Measurements from ENCODE around the gene ATL2. TPM values are rescaled to one million over a fixed set of nuclear protein-coding genes. Genes with fewer than 3 reads are reported as not detected.

ATL2 gene
- total RNA-seq, 2 donors from 2014 or later: 125 to 139 TPM

DNA sequence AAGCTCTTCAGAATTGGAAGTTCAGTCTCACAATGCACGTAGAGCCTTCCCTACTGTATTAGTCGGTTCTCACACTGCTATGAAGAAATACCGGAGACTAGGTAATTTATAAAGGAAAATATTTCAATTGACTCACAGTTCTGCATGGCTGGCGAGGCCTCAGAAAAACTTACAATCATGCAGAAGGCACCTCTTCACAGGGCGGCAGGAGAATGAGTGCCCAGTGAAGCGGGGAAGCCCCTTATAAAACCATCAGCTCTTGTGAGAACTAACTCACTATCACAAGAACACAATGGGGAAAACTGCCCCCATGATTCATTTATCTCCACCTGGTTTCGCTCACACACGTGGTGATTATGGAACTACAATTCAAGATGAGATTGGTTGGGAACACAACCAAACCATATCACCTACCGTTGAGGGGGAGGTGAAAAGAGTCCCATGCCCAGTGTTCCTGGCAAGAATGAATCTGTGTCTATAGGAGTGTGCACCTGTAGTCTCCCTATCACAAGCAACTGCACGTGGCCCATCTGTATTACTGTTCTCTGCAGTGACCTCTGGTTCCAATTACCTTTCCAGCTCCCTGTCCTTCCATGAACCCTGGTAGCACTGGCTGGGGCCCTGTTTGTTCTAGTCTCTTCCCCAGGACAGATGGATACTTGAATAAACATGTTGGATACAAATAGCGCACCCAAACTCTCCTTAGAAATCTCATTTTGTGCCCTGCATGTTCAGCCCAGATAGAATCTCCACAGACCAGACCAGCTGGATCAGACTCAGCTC is 44.4 kb upstream of the ATL2 start:
- Mint-ChIP-seq H3K27ac (no peak overlapping the region), H3K27me3 (ENCODE audit: insufficient read depth) (peaks cover 4% of the 10 kb centered on the region), H3K36me3 (ENCODE audit: low read depth) (no peaks in the 10 kb centered on the region), H3K4me1 (peaks cover 4% of the 10 kb centered on the region), H3K4me3 (no peak overlapping the region), H3K9me3 (peaks cover 6% of the 10 kb centered on the region)
- TF ChIP-seq CTCF (conservative IDR thresholded peaks at IDR 0.05): no peak
- Histone ChIP-seq H3K9ac (ENCODE audit: extremely low read depth, low read length, poor library complexity, severe bottlenecking) (no peak overlapping the region), H3K4me3 (ENCODE audit: low read length) (no peak overlapping the region), H3K9me3 (ENCODE audit: control insufficient read depth, low read length) (no peaks in the 10 kb centered on the region), H3K27me3 (ENCODE audit: control insufficient read depth, insufficient read depth, low read length, poor library complexity, severe bottlenecking) (no peaks in the 10 kb centered on the region), H3K27ac (ENCODE audit: low read depth, low read length) (no peak overlapping the region), H3K36me3 (ENCODE audit: control insufficient read depth, insufficient read depth, low read length) (no peaks in the 10 kb centered on the region), H3K4me1 (ENCODE audit: control insufficient read depth, insufficient read depth, low read length) (peaks cover 2% of the 10 kb centered on the region)
- no peak for DNase-seq
- 91 to 96% methylated on average over 7 to 11 of the region's 11 CpGs for WGBS, 2 experiments (ENCODE audit: insufficient coverage in 1 of 2, insufficient read length in 1 of 2)

GRCh38 chr2:38419499-38419898 is 42.4 kb upstream of the ATL2 start:
- H3K9me3 ChIP-seq (ENCODE audit: control insufficient read depth, low read length): no peaks in the 10 kb centered on the region
- peaks cover 4% of the 10 kb centered on the region for H3K27me3 Mint-ChIP-seq (ENCODE audit: insufficient read depth)
- no peaks in the 10 kb centered on the region for H3K4me1 Mint-ChIP-seq
- H3K27me3 ChIP-seq (ENCODE audit: control insufficient read depth, insufficient read depth, low read length, poor library complexity, severe bottlenecking): no peaks in the 10 kb centered on the region
- WGBS, 2 experiments (ENCODE audit: insufficient coverage in 1 of 2, insufficient read length in 1 of 2): 90 to 100% methylated on average over 2 to 5 of the region's 5 CpGs
- H3K4me1 ChIP-seq (ENCODE audit: control insufficient read depth, insufficient read depth, low read length): peaks cover 2% of the 10 kb centered on the region
- H3K4me3 Mint-ChIP-seq: no peak overlapping the region
- no peaks in the 10 kb centered on the region for H3K36me3 ChIP-seq (ENCODE audit: control insufficient read depth, insufficient read depth, low read length)
- peaks cover 4% of the 10 kb centered on the region for H3K36me3 Mint-ChIP-seq (ENCODE audit: low read depth)
- TF ChIP-seq CTCF (conservative IDR thresholded peaks at IDR 0.05): no peak
- no peak overlapping the region for H3K27ac Mint-ChIP-seq
- H3K27ac ChIP-seq (ENCODE audit: low read depth, low read length): no peak overlapping the region
- H3K9ac ChIP-seq (ENCODE audit: extremely low read depth, low read length, poor library complexity, severe bottlenecking): no peak overlapping the region
- DNase-seq: no peak
- H3K9me3 Mint-ChIP-seq: peaks cover 11% of the 10 kb centered on the region
- no peak overlapping the region for H3K4me3 ChIP-seq (ENCODE audit: low read length)

DNA sequence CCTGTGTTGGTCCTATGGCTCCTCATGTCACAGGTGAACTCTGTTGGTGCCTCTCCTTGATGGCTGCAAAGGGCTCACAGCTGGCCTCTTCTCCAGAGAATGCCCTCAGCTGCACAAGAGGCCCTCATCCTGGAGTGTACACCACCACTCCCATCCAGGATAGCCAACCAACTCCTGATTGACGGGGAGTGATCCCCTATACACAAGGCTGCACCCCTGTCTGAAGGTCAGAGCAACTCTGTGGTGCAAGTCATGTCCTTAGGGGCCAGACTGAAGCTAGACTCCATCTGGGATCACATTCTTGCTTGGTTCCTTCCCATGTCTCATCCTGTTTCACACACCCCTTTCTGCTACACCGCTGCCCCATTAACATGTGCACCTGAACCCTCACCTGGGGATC is 41.7 kb upstream of the ATL2 start:
- Histone ChIP-seq H3K9ac (ENCODE audit: extremely low read depth, low read length, poor library complexity, severe bottlenecking) (no peak overlapping the region), H3K27me3 (ENCODE audit: control insufficient read depth, insufficient read depth, low read length, poor library complexity, severe bottlenecking) (no peaks in the 10 kb centered on the region), H3K27ac (ENCODE audit: low read depth, low read length) (no peak overlapping the region), H3K9me3 (ENCODE audit: control insufficient read depth, low read length) (no peaks in the 10 kb centered on the region), H3K36me3 (ENCODE audit: control insufficient read depth, insufficient read depth, low read length) (no peaks in the 10 kb centered on the region), H3K4me3 (ENCODE audit: low read length) (no peak overlapping the region), H3K4me1 (ENCODE audit: control insufficient read depth, insufficient read depth, low read length) (peaks cover 2% of the 10 kb centered on the region)
- WGBS, 2 experiments (ENCODE audit: insufficient coverage in 1 of 2, insufficient read length in 1 of 2): 93 to 100% methylated on average over 1 to 2 of the region's 2 CpGs
- Mint-ChIP-seq H3K4me3 (no peak overlapping the region), H3K27me3 (ENCODE audit: insufficient read depth) (peaks cover 4% of the 10 kb centered on the region), H3K9me3 (peaks cover 17% of the 10 kb centered on the region), H3K36me3 (ENCODE audit: low read depth) (peaks cover 4% of the 10 kb centered on the region), H3K4me1 (no peaks in the 10 kb centered on the region), H3K27ac (no peak overlapping the region)
- DNase-seq: no peak
- no peak for TF ChIP-seq CTCF (conservative IDR thresholded peaks at IDR 0.05)
